Keratinocyte (primary cell): ENCODE data around the gene CRB2. TPM values are rescaled to one million over a fixed set of nuclear protein-coding genes. Genes with fewer than 3 reads are reported as not detected.
A peak's percentile ranks its signal among the peaks of the same experiment; 100 is the strongest.

Experiments used
- DNase-seq: peaks from one replicate; pipeline ENCODE4 v3.0.0-alpha.2; 2011; ENCODE audit warnings: low read depth, missing footprints, low spot score
- FAIRE-seq: peaks from 2 replicates; lab custom pipeline; 2011; peaks lifted over from hg19 to GRCh38; lab: Jason Lieb, UNC
- H2AFZ ChIP-seq: 2 replicates; pipeline ENCODE4 v1.6.0; 2012; ENCODE audit warnings: low read length, control low read depth, inconsistent platforms; ENCODE audit not compliant: control insufficient read depth
- H3K27ac ChIP-seq: 2 replicates; pipeline ENCODE4 v1.5.1; 2011; ENCODE audit warnings: low read length; ENCODE audit not compliant: control insufficient read depth, insufficient read depth
- H3K27me3 ChIP-seq: 3 replicates; pipeline ENCODE4 v1.6.0; 2011; ENCODE audit warnings: low read length; ENCODE audit not compliant: control insufficient read depth, insufficient read depth; ENCODE audit errors: extremely low read depth
- H3K36me3 ChIP-seq, 2 experiments: 2 replicates in 1 of 2; 3 replicates in 1 of 2; pipeline ENCODE4 v1.5.1; 2011; ENCODE audit warnings: low read length in 2 of 2, mild to moderate bottlenecking in 1 of 2; ENCODE audit not compliant: control insufficient read depth in 2 of 2, insufficient read depth in 2 of 2; ENCODE audit errors: extremely low read depth in 1 of 2
- H3K4me1 ChIP-seq: 3 replicates; pipeline ENCODE4 v1.5.1; 2011; ENCODE audit warnings: low read length; ENCODE audit not compliant: control insufficient read depth, insufficient read depth; ENCODE audit errors: extremely low read depth
- H3K4me2 ChIP-seq: 3 replicates; pipeline ENCODE4 v1.6.0; 2011; ENCODE audit warnings: low read depth, low read length; ENCODE audit not compliant: control insufficient read depth, insufficient read depth; ENCODE audit errors: extremely low read depth
- H3K4me3 ChIP-seq, 3 experiments: fragments of 200-600 bp in 1 of 3; sonication (generic) in 1 of 3; 2 replicates in 2 of 3; 3 replicates in 1 of 3; pipeline ENCODE4 v1.5.1; 2011 to 2016; ENCODE audit warnings: low read length in 3 of 3, mild to moderate bottlenecking in 3 of 3, control low read depth in 2 of 3, inconsistent platforms in 1 of 3, low read depth in 1 of 3, mixed read lengths in 1 of 3, mixed run types in 1 of 3, moderate library complexity in 1 of 3; ENCODE audit not compliant: control insufficient read depth in 2 of 3, insufficient read depth in 2 of 3; ENCODE audit errors: extremely low read depth in 1 of 3
- H3K79me2 ChIP-seq: 2 replicates; pipeline ENCODE4 v1.6.0; 2012; ENCODE audit warnings: low read length; ENCODE audit not compliant: control insufficient read depth, insufficient read depth
- H3K9ac ChIP-seq: 3 replicates; pipeline ENCODE4 v1.6.0; 2011; ENCODE audit warnings: low read length; ENCODE audit not compliant: control insufficient read depth, insufficient read depth; ENCODE audit errors: extremely low read depth
- H3K9me1 ChIP-seq: 3 replicates; pipeline ENCODE4 v1.6.0; 2011; ENCODE audit warnings: low read length; ENCODE audit not compliant: control insufficient read depth, insufficient read depth; ENCODE audit errors: extremely low read depth
- H3K9me3 ChIP-seq: 2 replicates; pipeline ENCODE4 v1.5.1; 2012; ENCODE audit warnings: low read depth, low read length; ENCODE audit not compliant: control insufficient read depth
- H4K20me1 ChIP-seq: 3 replicates; pipeline ENCODE4 v1.6.0; 2011; ENCODE audit warnings: low read length; ENCODE audit not compliant: control insufficient read depth, insufficient read depth; ENCODE audit errors: extremely low read depth
- EZH2 ChIP-seq: IDR thresholded peaks from one replicate; pipeline ENCODE4 v1.6.1; 2012; ENCODE audit warnings: inconsistent platforms, mild to moderate bottlenecking, low read length, moderate library complexity
- dilution Hi-C: fragments of 300-500 bp; cut with MboI; formaldehyde crosslinking; loops from one replicate; pipeline ENCODE4 v1.7.0; 2020; ENCODE audit warnings: low sequenced_read_pairs; ENCODE audit not compliant: extremely low pct_ligation_motif_present
- polyA plus RNA-seq, 5 experiments: library from polyadenylated mRNA; depleted of rRNA in 3 of 5; stranded (reverse) in 3 of 5; stranded (forward) in 1 of 5; unstranded in 1 of 5; fragments of >200 nt; gene quantifications; 1 replicate in 1 of 5; 2 replicates in 3 of 5; 3 replicates in 1 of 5; pipeline versions ENCODE4 v1.2.1 to v1.2.3, GENCODE V29; 2011 to 2012; ENCODE audit warnings: missing spikeins in 2 of 5, low read depth in 1 of 5, low replicate concordance in 1 of 5
- TF ChIP-seq, protein P1 (sequence below), 3 experiments: IDR thresholded peaks in 1 of 3; conservative IDR thresholded peaks in 1 of 3; optimal IDR thresholded peaks in 1 of 3; 2 replicates in 2 of 3; 3 replicates in 1 of 3; pipeline versions ENCODE3 to v1.5.1; 2011; ENCODE audit warnings: low read length in 3 of 3, mild to moderate bottlenecking in 3 of 3, moderate library complexity in 2 of 3, control low read depth in 1 of 3, inconsistent platforms in 1 of 3; ENCODE audit not compliant: insufficient read depth in 2 of 3; ENCODE audit errors: extremely low read depth in 1 of 3

The CRB2 gene
- polyA plus RNA-seq, 1 donor (not counting 4 experiments of a cell fraction or from before 2014, with no cell fraction given) = not detected

DNA sequence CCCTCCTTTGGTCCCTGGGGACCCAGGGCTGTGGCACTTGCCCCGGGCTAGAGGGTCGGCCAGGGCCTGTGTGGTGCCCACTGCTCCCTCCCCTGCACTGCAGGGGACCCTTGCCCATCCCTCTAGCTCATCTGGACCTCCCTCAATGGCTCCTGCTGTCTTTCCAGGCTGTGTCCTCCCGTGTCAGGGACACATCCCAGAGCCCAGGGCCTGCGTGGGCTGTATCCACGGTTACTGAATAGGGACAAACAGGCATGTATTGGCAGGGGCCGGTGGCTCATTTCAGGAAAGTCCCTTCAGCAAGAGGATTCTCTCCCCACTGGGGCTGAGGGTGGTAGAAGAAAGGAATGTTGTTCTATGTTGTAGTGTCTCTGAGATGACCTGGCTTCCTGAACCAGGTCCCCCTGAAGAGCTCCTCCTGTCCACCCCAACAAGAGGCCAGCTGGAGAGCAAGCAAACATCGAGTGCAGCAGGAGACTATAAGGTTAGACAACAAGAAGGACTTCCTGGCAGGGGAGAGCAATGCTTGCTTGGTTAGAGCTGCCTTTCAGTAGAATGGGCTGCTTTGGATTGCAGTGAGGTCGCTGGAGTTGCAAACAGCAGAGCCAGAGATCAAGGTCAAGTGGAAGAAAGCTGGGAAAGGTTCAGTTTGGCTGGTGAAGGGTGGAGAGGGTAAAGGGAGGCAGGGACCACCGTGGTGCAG, 1.0 kb upstream of the CRB2 start:
- dilution Hi-C loops = no loop called here
- H3K27ac ChIP-seq = no peak overlapping the region

DNA sequence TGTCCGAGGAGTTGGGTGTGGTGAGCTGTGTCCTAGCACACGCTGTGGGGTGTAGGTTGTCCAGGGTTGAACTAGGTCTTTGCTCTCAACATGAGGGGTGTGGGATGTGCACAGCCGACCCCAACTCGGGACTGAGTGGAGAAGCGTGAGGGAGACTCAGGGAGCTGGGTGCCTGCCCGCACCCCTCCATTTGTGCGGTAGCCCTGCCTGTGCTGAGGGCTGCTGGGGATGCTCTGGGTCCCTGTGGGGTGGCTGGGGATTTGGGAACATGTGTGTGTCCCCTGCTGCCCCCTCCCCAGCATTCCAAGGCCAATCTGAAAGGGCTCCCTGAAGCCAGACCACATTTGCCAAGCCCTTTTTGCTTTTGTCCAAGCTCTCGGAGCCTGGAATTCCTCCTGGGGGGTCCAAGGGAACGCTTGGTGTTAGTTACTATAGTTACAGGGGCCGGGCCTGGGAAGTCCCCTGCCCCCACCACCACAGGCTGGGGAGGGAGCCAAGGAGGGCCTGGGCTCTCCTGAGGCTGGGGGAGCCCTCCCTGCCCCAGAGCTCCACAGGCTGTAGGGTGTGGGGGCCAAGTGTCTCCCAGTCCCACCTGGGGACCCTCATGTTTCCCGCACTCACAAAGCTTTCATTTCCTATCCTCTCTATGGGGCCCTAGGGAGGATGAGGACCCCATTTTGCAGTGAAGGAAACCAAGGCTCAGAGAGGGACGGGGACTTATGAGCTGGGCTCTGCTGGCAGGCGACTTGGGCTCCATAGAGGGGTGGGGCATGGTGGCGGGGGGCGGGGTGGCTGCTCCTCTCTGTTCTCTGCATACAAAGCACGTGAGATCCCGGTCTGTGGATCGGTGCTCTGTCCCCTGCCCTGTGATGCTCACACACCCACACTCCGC, 1.1 kb downstream of the CRB2 start:
- H3K27me3 ChIP-seq = peaks cover 9% of the 10 kb centered on the region
- TF ChIP-seq EZH2 = no peak
- TF ChIP-seq, protein P1, sequence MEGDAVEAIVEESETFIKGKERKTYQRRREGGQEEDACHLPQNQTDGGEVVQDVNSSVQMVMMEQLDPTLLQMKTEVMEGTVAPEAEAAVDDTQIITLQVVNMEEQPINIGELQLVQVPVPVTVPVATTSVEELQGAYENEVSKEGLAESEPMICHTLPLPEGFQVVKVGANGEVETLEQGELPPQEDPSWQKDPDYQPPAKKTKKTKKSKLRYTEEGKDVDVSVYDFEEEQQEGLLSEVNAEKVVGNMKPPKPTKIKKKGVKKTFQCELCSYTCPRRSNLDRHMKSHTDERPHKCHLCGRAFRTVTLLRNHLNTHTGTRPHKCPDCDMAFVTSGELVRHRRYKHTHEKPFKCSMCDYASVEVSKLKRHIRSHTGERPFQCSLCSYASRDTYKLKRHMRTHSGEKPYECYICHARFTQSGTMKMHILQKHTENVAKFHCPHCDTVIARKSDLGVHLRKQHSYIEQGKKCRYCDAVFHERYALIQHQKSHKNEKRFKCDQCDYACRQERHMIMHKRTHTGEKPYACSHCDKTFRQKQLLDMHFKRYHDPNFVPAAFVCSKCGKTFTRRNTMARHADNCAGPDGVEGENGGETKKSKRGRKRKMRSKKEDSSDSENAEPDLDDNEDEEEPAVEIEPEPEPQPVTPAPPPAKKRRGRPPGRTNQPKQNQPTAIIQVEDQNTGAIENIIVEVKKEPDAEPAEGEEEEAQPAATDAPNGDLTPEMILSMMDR (optimal IDR thresholded peaks at IDR 0.05 in 1 of 3, IDR thresholded peaks at IDR 0.05 in 1 of 3, conservative IDR thresholded peaks at IDR 0.05 in 1 of 3; ENCODE audit: extremely low read depth in 1 of 3, insufficient read depth in 2 of 3, low read length in 3 of 3) = no peak
- H3K4me3 ChIP-seq = no peak overlapping the region
- no peaks in the 10 kb centered on the region for H4K20me1 ChIP-seq
- dilution Hi-C loops = no loop called here
- no peak overlapping the region for H3K4me2 ChIP-seq
- FAIRE-seq (no peak), DNase-seq (no peak)
- no peak overlapping the region for H3K27ac ChIP-seq
- no peaks in the 10 kb centered on the region for H3K79me2 ChIP-seq
- no peaks in the 10 kb centered on the region for H3K4me1 ChIP-seq
- no peaks in the 10 kb centered on the region for H3K36me3 ChIP-seq
- no peak overlapping the region for H2AFZ ChIP-seq
- H3K9me1 ChIP-seq = no peaks in the 10 kb centered on the region
- H3K9me3 ChIP-seq = no peaks in the 10 kb centered on the region
- no peak overlapping the region for H3K9ac ChIP-seq

More for the DNA sequence above, 1.0 kb upstream of the CRB2 start:
- FAIRE-seq (no peak), DNase-seq (no peak)
- TF ChIP-seq, protein P1 (optimal IDR thresholded peaks at IDR 0.05 in 1 of 3, IDR thresholded peaks at IDR 0.05 in 1 of 3, conservative IDR thresholded peaks at IDR 0.05 in 1 of 3; ENCODE audit: extremely low read depth in 1 of 3, insufficient read depth in 2 of 3, low read length in 3 of 3) = no peak
- TF ChIP-seq EZH2 = peak; percentile 0
- Histone ChIP-seq H3K79me2 (no peaks in the 10 kb centered on the region), H3K9me1 (no peaks in the 10 kb centered on the region), H3K9me3 (no peaks in the 10 kb centered on the region), H3K36me3 (no peaks in the 10 kb centered on the region), H3K27me3 (peaks cover 15% of the 10 kb centered on the region), H3K4me1 (no peaks in the 10 kb centered on the region), H3K4me2 (no peak overlapping the region), H4K20me1 (no peaks in the 10 kb centered on the region), H2AFZ (no peak overlapping the region), H3K9ac (no peak overlapping the region), H3K4me3 (no peak overlapping the region)
